Hepatocyte (in vitro differentiated cells): Measurements from ENCODE around the gene CAPN2.

Source experiments
- CTCF ChIP-seq: fragments of 200-600 bp; sonication (generic); IDR thresholded peaks from 2 replicates; pipeline ENCODE4 v1.5.1; 2016; ENCODE audit warnings: antibody characterized with exemption, mild to moderate bottlenecking; ENCODE audit not compliant: poor library complexity
- EZH2 ChIP-seq: fragments of 200-600 bp; sonication (generic); IDR thresholded peaks from 2 replicates; pipeline ENCODE4 v1.6.1; 2016; ENCODE audit warnings: antibody characterized with exemption, mild to moderate bottlenecking, borderline replicate concordance
- EZH2phosphoT487 ChIP-seq: fragments of 200-600 bp; sonication (generic); IDR thresholded peaks from one replicate; pipeline ENCODE4 v1.6.1; 2018; ENCODE audit warnings: antibody characterized with exemption, mild to moderate bottlenecking, low read depth, moderate library complexity; ENCODE audit not compliant: unreplicated experiment, severe bottlenecking

- TF ChIP-seq CTCF (no peak), EZH2 (no peak), EZH2phosphoT487 (no peak)
Measured at GRCh38 chr1:223707256-223708000, 4.9 kb upstream of the CAPN2 start.
